ENCODE measurements around the gene TTC19. TPM values are rescaled to one million over a fixed set of nuclear protein-coding genes. Genes with fewer than 3 reads are reported as not detected.

The TTC19 gene
- total RNA-seq, 4 donors from 2014 or later = 27.7 to 57.9 (median 48.0) TPM

DNA sequence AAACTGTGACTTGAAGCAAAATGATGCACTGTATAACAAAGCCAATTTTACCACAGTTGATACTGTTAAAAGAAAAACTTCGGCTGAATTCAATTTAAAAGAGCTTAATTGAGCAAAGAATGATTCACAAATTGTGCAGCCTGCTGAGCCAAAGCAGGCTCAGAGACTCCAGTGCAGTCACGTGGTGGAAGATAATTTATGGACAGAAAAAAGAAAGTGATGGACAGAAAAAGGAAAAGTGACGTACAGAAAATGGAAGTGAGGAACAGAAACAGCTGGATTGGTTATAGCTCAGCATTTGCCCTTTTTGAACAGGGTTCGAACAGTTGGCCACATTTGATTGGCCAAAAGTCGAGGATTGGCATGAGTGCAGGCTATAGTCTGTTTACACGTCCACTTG lies 25.8 kb upstream of the TTC19 start:
- TF ChIP-seq CTCF (IDR thresholded peaks at IDR 0.05; ENCODE audit: low read depth) = no peak

- no peak for TF ChIP-seq CTCF (IDR thresholded peaks at IDR 0.05; ENCODE audit: low read depth)
Measured at GRCh38 chr17:15977894-15978293, 21.7 kb upstream of the TTC19 start.

- TF ChIP-seq CTCF (IDR thresholded peaks at IDR 0.05; ENCODE audit: low read depth) = no peak
Measured at GRCh38 chr17:15978606-15979005, 21.0 kb upstream of the TTC19 start.

GRCh38 chr17:15981208-15981607 lies 18.4 kb upstream of the TTC19 start:
- no peak for TF ChIP-seq CTCF (IDR thresholded peaks at IDR 0.05; ENCODE audit: low read depth)

GRCh38 chr17:15981646-15982580 lies 17.7 kb upstream of the TTC19 start:
- no peak for TF ChIP-seq CTCF (IDR thresholded peaks at IDR 0.05; ENCODE audit: low read depth)

DNA sequence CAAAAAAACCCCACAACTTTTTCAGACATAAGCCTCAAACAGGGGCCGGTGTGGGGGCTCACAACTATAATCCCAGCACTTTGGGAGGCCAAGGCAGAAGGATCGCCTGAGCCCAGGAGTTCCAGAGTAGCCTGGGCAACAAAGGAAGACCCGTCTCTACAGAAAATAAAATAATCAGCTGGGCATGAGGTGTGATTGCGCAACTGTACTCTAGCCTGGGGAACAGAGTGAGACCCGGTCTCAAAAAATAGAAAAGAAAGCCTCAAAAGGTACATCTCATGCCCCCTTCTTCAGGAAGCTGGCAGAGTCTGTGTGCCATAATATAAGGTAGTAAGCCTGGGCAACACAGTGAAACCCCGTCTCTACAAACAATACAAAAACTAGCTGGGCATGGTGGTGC lies 3.3 kb upstream of the TTC19 start:
- no peak for TF ChIP-seq CTCF (IDR thresholded peaks at IDR 0.05; ENCODE audit: low read depth)

- TF ChIP-seq CTCF (IDR thresholded peaks at IDR 0.05; ENCODE audit: low read depth) = no peak
Measured at GRCh38 chr17:15998031-15998562, 1.5 kb upstream of the TTC19 start.

Measured in subcutaneous adipose tissue (tissue), 4 donors.